PC-3 (cell line): Measurements from ENCODE around the gene ZNF638. TPM values are rescaled to one million over a fixed set of nuclear protein-coding genes. Genes with fewer than 3 reads are reported as not detected.
A peak's percentile ranks its signal among the peaks of the same experiment; 100 is the strongest.

Experiments
- ATAC-seq: fragments of 200-7000 bp; cut with Tn5 transposase; 2 replicates; pipeline ENCODE4 v1.9.1; 2020; ENCODE audit warnings: mild to moderate bottlenecking, moderate library complexity
- BruUV-seq: library from RNA; stranded (reverse); fragments of 400-500 nt; replicated peaks from 2 replicates; lab custom pipeline; 2021; lab: Mats Ljungman, UMichigan
- CTCF ChIA-PET: fragments of 300-600 bp; sonication (Branson Sonifier 250); formaldehyde crosslinking; loops from one replicate; lab custom pipeline; 2022; ENCODE audit warnings: antibody characterized with exemption; lab: Charles Lee
- POLR2A ChIA-PET: fragments of 300-600 bp; sonication (Branson Sonifier 250); formaldehyde crosslinking; loops from one replicate; lab custom pipeline; 2022; ENCODE audit warnings: antibody characterized with exemption; ENCODE audit not compliant: unreplicated experiment; lab: Charles Lee
- DNase-seq: peaks from one replicate; pipeline ENCODE4 v3.0.0-alpha.2; 2015
- H2AFZ ChIP-seq: fragments of 300-600 bp; sonication (generic); 2 replicates; pipeline ENCODE4 v1.6.0; 2016; ENCODE audit warnings: antibody characterized with exemption, low read length
- H3F3A ChIP-seq: fragments of 300-600 bp; sonication (generic); one replicate; pipeline ENCODE4 v1.6.0; 2017; ENCODE audit warnings: antibody characterized with exemption, low read length, control low read depth, mild to moderate bottlenecking; ENCODE audit not compliant: unreplicated experiment
- H3K27ac ChIP-seq: fragments of 300-600 bp; sonication (generic); 2 replicates; pipeline ENCODE4 v1.5.1; 2016; ENCODE audit warnings: mild to moderate bottlenecking, low read length
- H3K27me3 ChIP-seq: fragments of 300-600 bp; sonication (generic); 2 replicates; pipeline ENCODE4 v1.6.1; 2016; ENCODE audit warnings: low read length, mixed read lengths
- H3K36me3 ChIP-seq: fragments of 300-600 bp; sonication (generic); 2 replicates; pipeline ENCODE4 v1.6.1; 2016; ENCODE audit warnings: low read depth, mixed run types, low read length, mixed read lengths
- H3K4me1 ChIP-seq: fragments of 300-600 bp; sonication (generic); 2 replicates; pipeline ENCODE4 v1.5.1; 2016; ENCODE audit warnings: low read length; ENCODE audit not compliant: insufficient read depth
- H3K4me2 ChIP-seq: fragments of 300-600 bp; sonication (generic); 2 replicates; pipeline ENCODE4 v1.6.0; 2016; ENCODE audit warnings: low read length
- H3K4me3 ChIP-seq: fragments of 300-600 bp; sonication (generic); 2 replicates; pipeline ENCODE4 v1.5.1; 2016; ENCODE audit warnings: mild to moderate bottlenecking, low read length, mixed read lengths
- H3K79me2 ChIP-seq: fragments of 300-600 bp; sonication (generic); 2 replicates; pipeline ENCODE4 v1.6.1; 2017; ENCODE audit warnings: low read length, mixed read lengths
- H3K9ac ChIP-seq: fragments of 300-600 bp; sonication (generic); 2 replicates; pipeline ENCODE4 v1.6.0; 2016; ENCODE audit warnings: mild to moderate bottlenecking, low read length
- H3K9me2 ChIP-seq: fragments of 300-600 bp; sonication (generic); replicated peaks from 2 replicates; pipeline ENCODE4 v1.6.1; 2016; ENCODE audit warnings: mixed run types, low read length, mixed read lengths
- H3K9me3 ChIP-seq: fragments of 300-600 bp; sonication (generic); 2 replicates; pipeline ENCODE4 v1.6.1; 2016; ENCODE audit warnings: low read length, mixed read lengths
- H4K20me1 ChIP-seq: fragments of 300-600 bp; sonication (generic); 2 replicates; pipeline ENCODE4 v1.6.1; 2016; ENCODE audit warnings: low read length, mixed read lengths
- EZH2 ChIP-seq: fragments of 300-600 bp; sonication (generic); IDR thresholded peaks from one replicate; pipeline ENCODE4 v1.6.1; 2017; ENCODE audit warnings: antibody characterized with exemption, mild to moderate bottlenecking, low read length; ENCODE audit not compliant: unreplicated experiment
- EZH2phosphoT487 ChIP-seq: fragments of 300-600 bp; sonication (generic); IDR thresholded peaks from 2 replicates; pipeline ENCODE4 v1.6.1; 2018; ENCODE audit warnings: mild to moderate bottlenecking, antibody characterized with exemption, low read length, borderline replicate concordance
- intact Hi-C: fragments of 100-400 bp; cut with micrococcal nuclease; formaldehyde crosslinking; loops from 2 replicates; pipeline ENCODE4 v1.9.0; 2023
- total RNA-seq: library from RNA; depleted of rRNA; stranded (reverse); fragments of >200 nt; gene quantifications from 2 replicates; pipeline ENCODE4 v1.2.3, GENCODE V29; 2014
- TF ChIP-seq, protein P1 (sequence below): fragments of 300-600 bp; sonication (generic); conservative IDR thresholded peaks from 2 replicates; pipeline ENCODE4 v1.5.1; 2017; ENCODE audit warnings: antibody characterized with exemption, low read depth, mild to moderate bottlenecking, low read length

The ZNF638 gene
- total RNA-seq, 1 experiment from 2014 or later = 93.2 TPM

GRCh38 chr2:71465961-71466300, 134.3 kb downstream of the ZNF638 start:
- TF ChIP-seq EZH2 (no peak), EZH2phosphoT487 (no peak)
- TF ChIP-seq, protein P1, sequence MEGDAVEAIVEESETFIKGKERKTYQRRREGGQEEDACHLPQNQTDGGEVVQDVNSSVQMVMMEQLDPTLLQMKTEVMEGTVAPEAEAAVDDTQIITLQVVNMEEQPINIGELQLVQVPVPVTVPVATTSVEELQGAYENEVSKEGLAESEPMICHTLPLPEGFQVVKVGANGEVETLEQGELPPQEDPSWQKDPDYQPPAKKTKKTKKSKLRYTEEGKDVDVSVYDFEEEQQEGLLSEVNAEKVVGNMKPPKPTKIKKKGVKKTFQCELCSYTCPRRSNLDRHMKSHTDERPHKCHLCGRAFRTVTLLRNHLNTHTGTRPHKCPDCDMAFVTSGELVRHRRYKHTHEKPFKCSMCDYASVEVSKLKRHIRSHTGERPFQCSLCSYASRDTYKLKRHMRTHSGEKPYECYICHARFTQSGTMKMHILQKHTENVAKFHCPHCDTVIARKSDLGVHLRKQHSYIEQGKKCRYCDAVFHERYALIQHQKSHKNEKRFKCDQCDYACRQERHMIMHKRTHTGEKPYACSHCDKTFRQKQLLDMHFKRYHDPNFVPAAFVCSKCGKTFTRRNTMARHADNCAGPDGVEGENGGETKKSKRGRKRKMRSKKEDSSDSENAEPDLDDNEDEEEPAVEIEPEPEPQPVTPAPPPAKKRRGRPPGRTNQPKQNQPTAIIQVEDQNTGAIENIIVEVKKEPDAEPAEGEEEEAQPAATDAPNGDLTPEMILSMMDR = no peak
- Histone ChIP-seq H3F3A (no peaks in the 10 kb centered on the region), H3K27me3 (no peaks in the 10 kb centered on the region), H3K9me3 (no peaks in the 10 kb centered on the region), H3K27ac (no peak overlapping the region), H4K20me1 (no peaks in the 10 kb centered on the region), H3K4me2 (peak overlapping the region; percentile 85), H3K36me3 (no peaks in the 10 kb centered on the region), H3K79me2 (no peaks in the 10 kb centered on the region), H3K4me1 (peaks cover 5% of the 10 kb centered on the region), H3K4me3 (peak overlapping the region; percentile 91), H2AFZ (peak overlapping the region; percentile 83), H3K9me2 (no peaks in the 10 kb centered on the region), H3K9ac (no peak overlapping the region)
- intact Hi-C loops = no loop called here
- ChIA-PET POLR2A (no interaction called here), CTCF (no interaction called here)
- ATAC-seq = no peak
- BruUV-seq = no TSS peak
- DNase-seq = no peak

GRCh38 chr2:71466301-71467179, 135.0 kb downstream of the ZNF638 start:
- Histone ChIP-seq H3K9ac (peak overlapping the region; percentile 69), H2AFZ (peak overlapping the region; percentile 83), H3K27me3 (no peaks in the 10 kb centered on the region), H3K4me2 (peak overlapping the region; percentile 85), H3K79me2 (no peaks in the 10 kb centered on the region), H3K9me3 (no peaks in the 10 kb centered on the region), H3K36me3 (no peaks in the 10 kb centered on the region), H3K27ac (no peak overlapping the region), H3K4me1 (peaks cover 11% of the 10 kb centered on the region), H3K9me2 (no peaks in the 10 kb centered on the region), H4K20me1 (no peaks in the 10 kb centered on the region), H3K4me3 (peak overlapping the region; percentile 91), H3F3A (no peaks in the 10 kb centered on the region)
- DNase-seq (peak; percentile 64), ATAC-seq (peak; percentile 82)
- CTCF ChIA-PET = interaction anchor here (0.6 to 0.7 kb wide), 2 partner anchors 15 to 49 kb away, joined by 3 to 4 read pairs; no protein-coding TSS in a partner anchor
- POLR2A ChIA-PET = no interaction called here
- TF ChIP-seq EZH2phosphoT487 (no peak), EZH2 (no peak)
- TF ChIP-seq, protein P1 = no peak
- intact Hi-C loops = no loop called here
- no TSS peak for BruUV-seq
